IMR-90 (cell line): ENCODE results near the gene IL17REL. TPM values are rescaled to one million over a fixed set of nuclear protein-coding genes. Genes with fewer than 3 reads are reported as not detected.

ENCODE experiments used
- ATAC-seq: fragments of 200-7000 bp; cut with Tn5 transposase; 2 replicates; pipeline ENCODE4 v1.9.1; 2020; ENCODE audit warnings: low read depth, mild to moderate bottlenecking, moderate library complexity
- BruUV-seq: library from RNA; stranded (reverse); fragments of 400-500 nt; replicated peaks from 2 replicates; lab custom pipeline; 2021; lab: Mats Ljungman, UMichigan
- CTCF ChIA-PET: fragments of 300-600 bp; formaldehyde crosslinking; extraction: SDS; loops from one replicate; lab custom pipeline; 2021; ENCODE audit warnings: antibody characterized with exemption; lab: Yijun Ruan, JAX
- POLR2A ChIA-PET: fragments of 300-600 bp; sonication (Branson Sonifier 250); formaldehyde crosslinking; loops from one replicate; lab custom pipeline; 2022; ENCODE audit warnings: antibody characterized with exemption; ENCODE audit not compliant: unreplicated experiment; lab: Charles Lee
- DNase-seq: peaks from one replicate; pipeline ENCODE4 v3.0.0; 2013
- H2AFZ ChIP-seq: replicated peaks from 2 replicates; pipeline ENCODE3; 2013; ENCODE audit warnings: low read length, mild to moderate bottlenecking; ENCODE audit not compliant: poor library complexity
- H2AK5ac ChIP-seq: 2 replicates; pipeline ENCODE4 v1.6.1; 2013; ENCODE audit warnings: low read depth, low read length, inconsistent platforms
- H2AK9ac ChIP-seq: replicated peaks from 2 replicates; pipeline ENCODE3; 2013; ENCODE audit warnings: mild to moderate bottlenecking, low read depth, low read length, moderate library complexity; ENCODE audit not compliant: poor library complexity
- H2BK120ac ChIP-seq: 2 replicates; pipeline ENCODE4 v1.6.1; 2013; ENCODE audit warnings: low read depth, low read length, inconsistent platforms
- H2BK15ac ChIP-seq: 3 replicates; pipeline ENCODE4 v1.6.1; 2013; ENCODE audit warnings: low read depth, low read length, inconsistent platforms
- H2BK20ac ChIP-seq: 2 replicates; pipeline ENCODE4 v1.6.1; 2013; ENCODE audit warnings: low read depth, mild to moderate bottlenecking, inconsistent platforms, low read length, moderate library complexity
- H2BK5ac ChIP-seq: 2 replicates; pipeline ENCODE4 v1.6.1; 2013; ENCODE audit warnings: mild to moderate bottlenecking, low read depth, low read length, inconsistent platforms; ENCODE audit not compliant: poor library complexity, severe bottlenecking
- H3K14ac ChIP-seq: replicated peaks from 2 replicates; pipeline ENCODE4 v1.6.1; 2013; ENCODE audit warnings: low read depth, low read length, inconsistent platforms
- H3K18ac ChIP-seq: 2 replicates; pipeline ENCODE4 v1.6.1; 2013; ENCODE audit warnings: low read depth, low read length, control low read depth
- H3K23ac ChIP-seq: 2 replicates; pipeline ENCODE4 v1.6.1; 2013; ENCODE audit warnings: low read depth, low read length, inconsistent platforms
- H3K27ac ChIP-seq: 2 replicates; pipeline ENCODE4 v1.5.1; 2013; ENCODE audit warnings: mild to moderate bottlenecking, control low read depth, low read length; ENCODE audit not compliant: insufficient read depth
- H3K27me3 ChIP-seq: 2 replicates; pipeline ENCODE4 v1.6.1; 2013; ENCODE audit warnings: low read length; ENCODE audit not compliant: control insufficient read depth, insufficient read depth
- H3K36me3 ChIP-seq: 2 replicates; pipeline ENCODE4 v1.6.1; 2013; ENCODE audit warnings: low read length, mixed read lengths; ENCODE audit not compliant: control insufficient read depth, insufficient read depth
- H3K4ac ChIP-seq: 2 replicates; pipeline ENCODE4 v1.6.1; 2013; ENCODE audit warnings: low read depth, low read length, inconsistent platforms
- H3K4me1 ChIP-seq: 2 replicates; pipeline ENCODE4 v1.6.1; 2013; ENCODE audit warnings: low read length, mixed read lengths; ENCODE audit not compliant: control insufficient read depth, insufficient read depth
- H3K4me2 ChIP-seq: 2 replicates; pipeline ENCODE4 v1.6.1; 2013; ENCODE audit warnings: low read depth, mild to moderate bottlenecking, control low read depth, low read length, moderate library complexity
- H3K4me3 ChIP-seq: 2 replicates; pipeline ENCODE4 v1.5.1; 2013; ENCODE audit warnings: low read depth, mild to moderate bottlenecking, control low read depth, low read length, moderate library complexity; ENCODE audit not compliant: insufficient read depth
- H3K56ac ChIP-seq: 2 replicates; pipeline ENCODE4 v1.6.1; 2013; ENCODE audit warnings: low read length, inconsistent platforms; ENCODE audit not compliant: insufficient read depth; ENCODE audit errors: extremely low read depth
- H3K79me1 ChIP-seq, 2 experiments: 2 replicates each; pipeline ENCODE4 v1.6.1; 2013; ENCODE audit warnings: low read length in 2 of 2, inconsistent platforms in 1 of 2, low read depth in 1 of 2
- H3K9ac ChIP-seq: 2 replicates; pipeline ENCODE4 v1.6.1; 2013; ENCODE audit warnings: low read depth, low read length, control low read depth
- H3K9me1 ChIP-seq: 2 replicates; pipeline ENCODE4 v1.6.1; 2013; ENCODE audit warnings: low read length, inconsistent platforms; ENCODE audit not compliant: insufficient read depth
- H3K9me3 ChIP-seq: 2 replicates; pipeline ENCODE4 v1.6.1; 2013; ENCODE audit warnings: low read length; ENCODE audit not compliant: control insufficient read depth, insufficient read depth
- H4K20me1 ChIP-seq: 2 replicates; pipeline ENCODE4 v1.6.1; 2013; ENCODE audit warnings: low read length, inconsistent platforms; ENCODE audit not compliant: insufficient read depth
- H4K5ac ChIP-seq: 2 replicates; pipeline ENCODE4 v1.6.1; 2013; ENCODE audit warnings: mild to moderate bottlenecking, low read depth, low read length, control low read depth
- H4K8ac ChIP-seq, 2 experiments: 2 replicates each; pipeline ENCODE4 v1.6.1; 2013; ENCODE audit warnings: low read depth in 2 of 2, low read length in 2 of 2, control low read depth in 1 of 2, inconsistent platforms in 1 of 2
- H4K91ac ChIP-seq: 2 replicates; pipeline ENCODE4 v1.6.1; 2013; ENCODE audit warnings: low read depth, low read length, inconsistent platforms; ENCODE audit not compliant: insufficient read depth
- CEBPB ChIP-seq: IDR thresholded peaks from 2 replicates; pipeline ENCODE4 v1.6.1; 2012; ENCODE audit warnings: low read depth, low read length, improper control_type of control experiment
- MAZ ChIP-seq: IDR thresholded peaks from 2 replicates; pipeline ENCODE4 v1.6.1; 2012; ENCODE audit warnings: low read depth, mild to moderate bottlenecking, low read length, improper control_type of control experiment, moderate library complexity, borderline replicate concordance
- USF2 ChIP-seq: fragments of 150-350 bp; IDR thresholded peaks from 2 replicates; pipeline ENCODE4 v1.6.1; 2017; ENCODE audit warnings: mild to moderate bottlenecking, antibody characterized with exemption, low read length, low read depth
- whole genome bisulfite sequencing, 2 experiments: methylation state at CpG; one replicate each; pipeline versions ENCODE4 v1.1.5 to v1.1.7; 2013; ENCODE audit warnings: missing lambda C conversion rate in 2 of 2; ENCODE audit not compliant: insufficient read length in 1 of 2; ENCODE audit errors: extremely low coverage in 2 of 2; 5-methylcytosine and 5-hydroxymethylcytosine counted together
- dilution Hi-C: fragments of 300-500 bp; cut with HindIII; formaldehyde crosslinking; loops from one replicate; pipeline ENCODE4 v1.14.3; 2018; ENCODE audit warnings: low sequenced_read_pairs; ENCODE audit not compliant: unreplicated experiment
- in situ Hi-C: fragments of 300-500 bp; cut with MboI; formaldehyde crosslinking; loops from 3 replicates; pipeline ENCODE4 v1.14.3; 2019; ENCODE audit warnings: low sequenced_read_pairs, inconsistent platforms, mixed read lengths
- intact Hi-C: fragments of 100-400 bp; cut with micrococcal nuclease; formaldehyde crosslinking; loops from 2 replicates; pipeline ENCODE4 v1.10.0; 2022
- polyA plus RNA-seq, 3 experiments: library from polyadenylated mRNA; depleted of rRNA; stranded (reverse); fragments of >200 nt; gene quantifications; 2 replicates each; pipeline ENCODE4 v1.2.3, GENCODE V29; 2012; ENCODE audit warnings: low replicate concordance in 1 of 3
- total RNA-seq: library from RNA; depleted of rRNA; stranded (reverse); fragments of >200 nt; gene quantifications from 2 replicates; pipeline ENCODE4 v1.2.3, GENCODE V29; 2012

IL17REL gene
- total and polyA plus RNA-seq, 2 of the 4 experiments (the other 2 are of a cell fraction) = not detected

- CTCF ChIA-PET = no interaction called here
- H3K9me3 ChIP-seq = peaks cover 11% of the 10 kb centered on the region
These were observed 36.3 kb upstream of the IL17REL start for GRCh38 chr22:50048836-50049235.

More at GRCh38 chr22:50048836-50049235, 36.3 kb upstream of the IL17REL start:
- BruUV-seq = no TSS peak
- Histone ChIP-seq H3K27ac (no peak overlapping the region), H2BK20ac (no peak overlapping the region), H2BK15ac (no peak overlapping the region), H4K91ac (no peak overlapping the region), H2AK9ac (no peak overlapping the region), H3K4me3 (no peak overlapping the region), H3K9me1 (no peaks in the 10 kb centered on the region), H3K23ac (no peak overlapping the region), H4K8ac (no peak overlapping the region), H3K79me1 (no peaks in the 10 kb centered on the region), H3K9ac (no peak overlapping the region), H2AK5ac (no peak overlapping the region), H3K14ac (no peak overlapping the region), H4K5ac (no peak overlapping the region), H3K56ac (no peak overlapping the region), H3K18ac (no peak overlapping the region), H3K4ac (no peak overlapping the region), H3K36me3 (no peaks in the 10 kb centered on the region), H3K4me1 (no peaks in the 10 kb centered on the region), H3K4me2 (no peak overlapping the region), H4K20me1 (no peaks in the 10 kb centered on the region), H2BK5ac (no peak overlapping the region), H3K27me3 (peaks cover 38% of the 10 kb centered on the region), H2AFZ (peak overlapping the region; percentile 14), H2BK120ac (no peak overlapping the region)
- DNase-seq (no peak), ATAC-seq (no peak)
- no peak for TF ChIP-seq CEBPB
- no peak for TF ChIP-seq USF2
- no peak for TF ChIP-seq MAZ
- intact Hi-C loops (no loop called here), in situ Hi-C loops (no loop called here), dilution Hi-C loops (no loop called here)
- POLR2A ChIA-PET = no interaction called here
- 61% methylated on average over 7 of the region's 17 CpGs; no CpG with 5 or more reads in 1 of the 2 experiments for WGBS, 2 experiments
